D721Med (cell line): ENCODE results near the gene LSAMP.

Source experiments
- DNase-seq: peaks from one replicate; pipeline ENCODE4 v3.0.0; 2011; ENCODE audit warnings: low spot score; ENCODE audit not compliant: insufficient read length
- FAIRE-seq: peaks from 2 replicates; lab custom pipeline; 2011; peaks lifted over from hg19 to GRCh38; lab: Jason Lieb, UNC
- CTCF ChIP-seq: IDR thresholded peaks from 2 replicates; pipeline ENCODE4 v1.5.1; 2012; ENCODE audit warnings: mild to moderate bottlenecking, control low read depth; ENCODE audit not compliant: insufficient read depth; ENCODE audit errors: missing control alignments

Gene LSAMP

GRCh38 chr3:116186049-116186448 is 259.2 kb downstream of the LSAMP start:
- DNase-seq = no peak
- FAIRE-seq = no peak
- no peak for TF ChIP-seq CTCF

- TF ChIP-seq CTCF = no peak
- FAIRE-seq (no peak), DNase-seq (no peak)
Observed at GRCh38 chr3:116181159-116181558, 264.1 kb downstream of the LSAMP start.

- no peak for DNase-seq
- no peak for TF ChIP-seq CTCF
- FAIRE-seq = no peak
Observed at GRCh38 chr3:116179091-116179490, 266.2 kb downstream of the LSAMP start.

- DNase-seq (no peak), FAIRE-seq (no peak)
- no peak for TF ChIP-seq CTCF
Observed at GRCh38 chr3:116176974-116177555, 268.2 kb downstream of the LSAMP start.

- FAIRE-seq (no peak), DNase-seq (no peak)
- no peak for TF ChIP-seq CTCF
Observed at GRCh38 chr3:116166121-116166520, 279.2 kb downstream of the LSAMP start.

GRCh38 chr3:116165641-116166040 is 279.6 kb downstream of the LSAMP start:
- no peak for TF ChIP-seq CTCF
- DNase-seq (no peak), FAIRE-seq (no peak)

GRCh38 chr3:116165135-116165534 is 280.2 kb downstream of the LSAMP start:
- no peak for FAIRE-seq

More at GRCh38 chr3:116165135-116165534, 280.2 kb downstream of the LSAMP start:
- DNase-seq = no peak
- no peak for TF ChIP-seq CTCF
